Neural cell (in vitro differentiated cells): ENCODE results near the gene CLIC1. TPM values are rescaled to one million over a fixed set of nuclear protein-coding genes. Genes with fewer than 3 reads are reported as not detected.

Experiments
- H2AFZ ChIP-seq: fragments of 200-600, 300-800 bp; sonication (generic), shearing (Covaris generic); 2 replicates; pipeline ENCODE4 v1.6.0; 2014; ENCODE audit warnings: low read depth, mild to moderate bottlenecking, antibody characterized with exemption, low read length, moderate library complexity
- H3F3A ChIP-seq: fragments of 200-600 bp; shearing (Covaris generic); 2 replicates; pipeline ENCODE4 v1.6.1; 2016; ENCODE audit warnings: mild to moderate bottlenecking, moderate library complexity, mixed read lengths, antibody characterized with exemption, low read length; ENCODE audit not compliant: insufficient read depth, poor library complexity, severe bottlenecking
- H3K27ac ChIP-seq: fragments of 200-600, 300-800 bp; sonication (generic), shearing (Covaris generic); 2 replicates; pipeline ENCODE4 v1.5.1; 2014; ENCODE audit warnings: mild to moderate bottlenecking, low read length, moderate library complexity
- H3K27me3 ChIP-seq: fragments of 300-800, 200-600 bp; sonication (generic), shearing (Covaris generic); 2 replicates; pipeline ENCODE4 v1.6.0; 2014; ENCODE audit warnings: mild to moderate bottlenecking, low read depth, low read length, moderate library complexity; ENCODE audit not compliant: insufficient read depth
- H3K36me3 ChIP-seq: fragments of 300-800, 200-600 bp; sonication (generic), shearing (Covaris generic); 2 replicates; pipeline ENCODE4 v1.5.1; 2014; ENCODE audit warnings: mild to moderate bottlenecking, antibody characterized with exemption, low read length, moderate library complexity; ENCODE audit not compliant: insufficient read depth
- H3K4me2 ChIP-seq: fragments of 300-800, 200-600 bp; sonication (generic), shearing (Covaris generic); 2 replicates; pipeline ENCODE4 v1.6.0; 2014; ENCODE audit warnings: mild to moderate bottlenecking, low read length
- H3K4me3 ChIP-seq: fragments of 300-800, 200-600 bp; sonication (generic), shearing (Covaris generic); 2 replicates; pipeline ENCODE4 v1.5.1; 2014; ENCODE audit warnings: mild to moderate bottlenecking, low read length, moderate library complexity
- H3K79me2 ChIP-seq: fragments of 200-600 bp; shearing (Covaris generic); replicated peaks from 2 replicates; pipeline ENCODE4 v1.6.0; 2014; ENCODE audit warnings: mild to moderate bottlenecking, low read length, moderate library complexity; ENCODE audit not compliant: insufficient read depth
- H3K9ac ChIP-seq: fragments of 300-800, 200-600 bp; sonication (generic), shearing (Covaris generic); 2 replicates; pipeline ENCODE4 v1.6.1; 2016; ENCODE audit warnings: mild to moderate bottlenecking, low read length, mixed read lengths
- H3K9me2 ChIP-seq: fragments of 200-600 bp; shearing (Covaris generic); 2 replicates; pipeline ENCODE4 v1.6.1; 2016; ENCODE audit warnings: mild to moderate bottlenecking, low read length, mixed read lengths; ENCODE audit not compliant: insufficient read depth
- H3K9me3 ChIP-seq: fragments of 200-600, 300-800 bp; sonication (generic), shearing (Covaris generic); 2 replicates; pipeline ENCODE4 v1.6.1; 2016; ENCODE audit warnings: mild to moderate bottlenecking, mixed run types, low read length, moderate library complexity, mixed read lengths
- H4K20me1 ChIP-seq: fragments of 200-600 bp; shearing (Covaris generic); 2 replicates; pipeline ENCODE4 v1.6.1; 2016; ENCODE audit warnings: mild to moderate bottlenecking, mixed run types; ENCODE audit not compliant: insufficient read depth
- CTCF ChIP-seq: fragments of 450-650 bp; IDR thresholded peaks from 2 replicates; pipeline ENCODE4 v1.5.1; 2014; ENCODE audit warnings: antibody characterized with exemption, mild to moderate bottlenecking, moderate library complexity; ENCODE audit not compliant: poor library complexity, severe bottlenecking
- EP300 ChIP-seq: fragments of 450-650 bp; conservative IDR thresholded peaks from 2 replicates; pipeline ENCODE4 v1.6.1; 2014; ENCODE audit warnings: antibody characterized with exemption, mild to moderate bottlenecking, moderate library complexity; ENCODE audit not compliant: poor library complexity, severe bottlenecking
- EZH2 ChIP-seq: fragments of 200-600, 300-800 bp; shearing (Covaris generic), sonication (generic); IDR thresholded peaks from 2 replicates; pipeline ENCODE4 v1.6.1; 2014; ENCODE audit warnings: antibody characterized with exemption, low read length, borderline replicate concordance, mild to moderate bottlenecking; ENCODE audit not compliant: insufficient read depth, poor library complexity, severe bottlenecking
- MXI1 ChIP-seq: fragments of 450-650 bp; conservative IDR thresholded peaks from 2 replicates; pipeline ENCODE4 v1.6.1; 2014; ENCODE audit warnings: antibody characterized with exemption, mild to moderate bottlenecking; ENCODE audit not compliant: poor library complexity, severe bottlenecking
- POLR2AphosphoS5 ChIP-seq: IDR thresholded peaks from 2 replicates; pipeline ENCODE4 v1.6.1; 2012
- RAD21 ChIP-seq: fragments of 450-650 bp; conservative IDR thresholded peaks from 2 replicates; pipeline ENCODE4 v1.6.1; 2014; ENCODE audit warnings: antibody characterized with exemption, mild to moderate bottlenecking, moderate library complexity
- REST ChIP-seq: IDR thresholded peaks from 2 replicates; pipeline ENCODE4 v1.6.1; 2012; ENCODE audit warnings: borderline replicate concordance
- SMC3 ChIP-seq: fragments of 450-650 bp; conservative IDR thresholded peaks from 2 replicates; pipeline ENCODE4 v1.6.1; 2014; ENCODE audit warnings: antibody characterized with exemption, mild to moderate bottlenecking, moderate library complexity; ENCODE audit not compliant: poor library complexity
- TAF1 ChIP-seq: IDR thresholded peaks from 2 replicates; pipeline ENCODE4 v1.6.1; 2012; ENCODE audit warnings: low read depth
- polyA plus RNA-seq: library from polyadenylated mRNA; depleted of rRNA; stranded (reverse); fragments of >200 nt; gene quantifications from 2 replicates; pipeline ENCODE4 v1.2.3, GENCODE V29; 2014

The CLIC1 gene
- polyA plus RNA-seq, 1 donor from 2014 or later = 5.5 TPM

DNA sequence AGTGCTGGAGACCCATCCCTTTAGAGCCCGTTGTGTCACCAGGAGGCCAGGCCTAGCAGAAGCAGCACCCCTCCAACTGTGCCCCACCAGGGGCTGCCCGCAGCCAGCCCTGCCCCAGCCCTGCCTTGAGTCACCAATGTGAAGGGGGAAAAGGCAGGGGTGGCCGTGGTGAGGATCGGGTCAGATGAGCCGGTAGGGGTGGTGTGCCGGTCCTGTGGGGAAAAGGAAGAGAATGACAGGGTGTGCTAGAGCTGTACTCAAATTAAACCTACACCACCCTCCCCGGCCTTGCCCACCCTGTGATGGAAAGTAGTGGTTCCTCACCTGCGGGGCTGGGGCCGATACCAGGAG, 29.2 kb upstream of the CLIC1 start:
- no peaks in the 10 kb centered on the region for H3K9me3 ChIP-seq
- no peaks in the 10 kb centered on the region for H3K36me3 ChIP-seq
- H3K27ac ChIP-seq = no peak overlapping the region
- no peak overlapping the region for H3K4me2 ChIP-seq
- no peak overlapping the region for H3K4me3 ChIP-seq
- no peaks in the 10 kb centered on the region for H3K9me2 ChIP-seq
- H3K79me2 ChIP-seq = no peaks in the 10 kb centered on the region
- no peak overlapping the region for H2AFZ ChIP-seq
- TF ChIP-seq EZH2 (no peak), POLR2AphosphoS5 (no peak), TAF1 (no peak), CTCF (no peak), REST (no peak), SMC3 (no peak), RAD21 (no peak), EP300 (no peak)
- H3K9ac ChIP-seq = no peak overlapping the region
- no peaks in the 10 kb centered on the region for H4K20me1 ChIP-seq
- no peaks in the 10 kb centered on the region for H3K27me3 ChIP-seq
- no peaks in the 10 kb centered on the region for H3F3A ChIP-seq

DNA sequence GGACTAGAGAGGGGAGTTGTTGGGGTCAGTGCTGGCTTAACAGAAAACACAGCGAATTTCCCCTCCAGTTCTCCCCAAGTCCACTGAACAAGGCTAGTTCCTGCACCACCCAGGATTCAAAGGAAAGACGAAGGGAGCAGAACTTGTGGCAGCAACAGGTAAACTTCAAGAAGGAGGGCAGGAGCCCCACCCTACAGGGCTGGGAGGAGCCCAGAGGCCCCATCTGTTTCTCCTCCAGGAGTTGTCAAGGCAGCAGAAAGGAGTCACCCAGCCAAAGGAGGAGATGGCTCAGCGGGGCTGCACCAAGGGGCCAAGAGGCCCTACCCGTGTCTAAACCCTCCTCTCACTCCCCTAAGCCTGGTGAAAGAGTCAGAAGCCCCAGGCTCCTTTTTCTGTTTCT, 27.9 kb upstream of the CLIC1 start:
- Histone ChIP-seq H3K4me2 (no peak overlapping the region), H3K9me3 (no peaks in the 10 kb centered on the region), H3K4me3 (no peak overlapping the region), H3F3A (no peaks in the 10 kb centered on the region), H3K9ac (no peak overlapping the region), H2AFZ (no peak overlapping the region), H3K9me2 (no peaks in the 10 kb centered on the region), H3K79me2 (no peaks in the 10 kb centered on the region), H3K36me3 (no peaks in the 10 kb centered on the region), H3K27ac (no peak overlapping the region), H4K20me1 (no peaks in the 10 kb centered on the region), H3K27me3 (no peaks in the 10 kb centered on the region)
- no peak for TF ChIP-seq RAD21
- TF ChIP-seq SMC3 = no peak
- TF ChIP-seq EP300 = no peak
- no peak for TF ChIP-seq MXI1

DNA sequence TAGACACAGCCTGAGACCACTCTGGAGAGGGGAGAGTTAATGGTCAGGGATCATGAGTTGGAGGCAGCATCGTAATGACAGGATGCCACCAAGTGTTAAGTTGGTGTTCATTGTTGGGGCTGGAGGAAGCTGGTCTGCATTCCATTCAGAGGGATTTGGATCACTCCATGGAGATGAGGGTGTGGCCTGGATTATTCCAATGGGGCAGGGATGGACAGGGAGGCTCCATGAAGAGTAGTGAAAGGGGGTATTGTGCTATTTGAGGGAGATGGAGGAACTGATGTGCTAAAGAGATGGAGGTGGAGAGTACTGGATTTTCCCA, 27.2 kb upstream of the CLIC1 start:
- Histone ChIP-seq H2AFZ (no peak overlapping the region), H3K4me3 (no peak overlapping the region), H3K9me2 (no peaks in the 10 kb centered on the region), H3K79me2 (no peaks in the 10 kb centered on the region), H3K36me3 (no peaks in the 10 kb centered on the region), H3K27ac (no peak overlapping the region), H3K9me3 (no peaks in the 10 kb centered on the region), H3K27me3 (no peaks in the 10 kb centered on the region), H3F3A (no peaks in the 10 kb centered on the region), H3K4me2 (no peak overlapping the region), H3K9ac (no peak overlapping the region), H4K20me1 (no peaks in the 10 kb centered on the region)
- TF ChIP-seq POLR2AphosphoS5 (no peak), CTCF (no peak), SMC3 (no peak), TAF1 (no peak), EZH2 (no peak), REST (no peak), MXI1 (no peak), EP300 (no peak), RAD21 (no peak)
